Measurements from ENCODE around the gene EFEMP1.

DNA sequence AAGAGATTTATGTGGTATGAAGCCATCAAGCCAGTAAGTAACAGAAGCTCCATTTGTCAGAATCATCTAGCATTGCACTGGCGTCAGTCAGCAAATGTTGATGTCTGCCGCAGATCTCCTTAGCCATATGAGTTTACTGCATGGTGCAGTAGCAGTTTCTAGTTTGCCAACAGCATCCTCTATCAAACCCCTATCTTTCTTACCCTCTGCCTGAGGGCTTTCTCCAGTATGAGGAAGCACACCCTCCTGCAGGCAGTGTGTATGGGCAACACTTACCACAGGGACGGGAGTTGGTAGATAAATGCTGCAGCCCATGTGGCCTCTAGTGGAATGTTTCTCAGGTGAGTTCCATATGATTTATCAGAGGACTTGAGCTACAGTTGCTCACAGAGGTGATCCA is 63.7 kb downstream of the EFEMP1 start:
- TF ChIP-seq CTCF (IDR thresholded peaks at IDR 0.05) (no peak), POLR2AphosphoS5 (IDR thresholded peaks at IDR 0.05) (no peak), POLR2A (IDR thresholded peaks at IDR 0.05) (no peak), EP300 (IDR thresholded peaks at IDR 0.05) (no peak)

Data from upper lobe of left lung (tissue), 4 donors.